Frontal cortex (tissue), 4 donors: ENCODE measurements around the gene IZUMO4. TPM values are rescaled to one million over a fixed set of nuclear protein-coding genes. Genes with fewer than 3 reads are reported as not detected.

ENCODE experiments used
- DNase-seq, 2 donors: peaks; one replicate each; pipeline ENCODE4 v3.0.0; 2012; ENCODE audit warnings: low spot score in 2 of 2
- FAIRE-seq: peaks from 2 replicates; lab custom pipeline; 2012; peaks lifted over from hg19 to GRCh38; lab: Jason Lieb, UNC
- total RNA-seq: library from RNA; depleted of rRNA; stranded (reverse); fragments of >200 nt; gene quantifications from one replicate; pipeline ENCODE4 v1.2.3, GENCODE V29; 2014
- donor health status: control.
- donor health status: control.
- donor health status: control.

Gene IZUMO4, protein sequence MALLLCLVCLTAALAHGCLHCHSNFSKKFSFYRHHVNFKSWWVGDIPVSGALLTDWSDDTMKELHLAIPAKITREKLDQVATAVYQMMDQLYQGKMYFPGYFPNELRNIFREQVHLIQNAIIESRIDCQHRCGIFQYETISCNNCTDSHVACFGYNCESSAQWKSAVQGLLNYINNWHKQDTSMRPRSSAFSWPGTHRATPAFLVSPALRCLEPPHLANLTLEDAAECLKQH
- total RNA-seq: 2.9 TPM

DNA sequence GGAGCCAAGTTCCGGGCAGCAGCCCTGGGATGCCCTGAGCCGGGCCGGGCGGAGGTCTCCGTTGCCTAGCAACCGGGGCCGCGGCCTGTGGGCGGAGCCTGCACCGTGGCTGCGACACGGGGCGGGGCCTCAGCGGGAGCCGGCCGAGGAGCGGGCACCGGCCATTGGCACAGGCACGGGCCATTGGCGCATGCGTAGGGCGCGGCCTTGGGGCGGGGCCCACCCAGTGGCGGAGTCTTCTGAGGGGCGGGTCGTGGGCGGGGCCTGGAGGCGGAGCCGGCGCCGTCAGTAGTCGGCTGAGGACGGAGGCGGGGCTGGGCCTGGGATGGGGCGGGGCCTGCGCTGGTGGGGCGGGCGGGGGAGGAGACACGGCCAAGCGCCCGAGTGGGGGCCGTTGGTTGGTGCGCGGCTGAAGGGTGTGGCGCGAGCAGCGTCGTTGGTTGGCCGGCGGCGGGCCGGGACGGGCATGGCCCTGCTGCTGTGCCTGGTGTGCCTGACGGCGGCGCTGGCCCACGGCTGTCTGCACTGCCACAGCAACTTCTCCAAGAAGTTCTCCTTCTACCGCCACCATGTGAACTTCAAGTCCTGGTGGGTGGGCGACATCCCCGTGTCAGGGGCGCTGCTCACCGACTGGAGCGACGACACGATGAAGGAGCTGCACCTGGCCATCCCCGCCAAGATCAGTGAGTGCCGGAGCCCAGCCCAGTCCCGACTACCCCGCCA, at the start of gene IZUMO4:
IZUMO4 (plus strand) TSS at position 436 of the 723 bp plus-strand sequence; CDS start at position 467, 31 bp downstream.
- FAIRE-seq: no peak
- DNase-seq: peak; percentile 99

DNA sequence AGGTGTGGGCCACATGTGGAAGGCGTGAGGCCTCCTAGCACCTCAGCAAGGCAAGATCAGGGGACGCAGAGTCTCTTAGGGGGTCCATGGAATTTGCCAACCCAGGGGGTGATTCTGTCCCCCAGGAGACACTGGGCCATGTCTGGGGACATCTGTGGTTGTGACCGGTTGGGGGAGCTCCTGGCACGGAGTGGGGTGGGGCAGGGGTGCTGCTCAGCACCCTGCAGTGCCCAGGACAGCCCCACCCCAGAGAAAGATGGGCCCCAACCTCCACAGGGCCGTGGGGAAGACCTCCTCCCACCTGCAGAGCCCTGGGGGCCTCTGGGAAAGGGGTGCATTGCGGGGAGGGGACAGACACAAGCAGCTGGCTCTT, 49.7 kb upstream of the IZUMO4 start:
- FAIRE-seq: no peak
- DNase-seq: no peak

DNA sequence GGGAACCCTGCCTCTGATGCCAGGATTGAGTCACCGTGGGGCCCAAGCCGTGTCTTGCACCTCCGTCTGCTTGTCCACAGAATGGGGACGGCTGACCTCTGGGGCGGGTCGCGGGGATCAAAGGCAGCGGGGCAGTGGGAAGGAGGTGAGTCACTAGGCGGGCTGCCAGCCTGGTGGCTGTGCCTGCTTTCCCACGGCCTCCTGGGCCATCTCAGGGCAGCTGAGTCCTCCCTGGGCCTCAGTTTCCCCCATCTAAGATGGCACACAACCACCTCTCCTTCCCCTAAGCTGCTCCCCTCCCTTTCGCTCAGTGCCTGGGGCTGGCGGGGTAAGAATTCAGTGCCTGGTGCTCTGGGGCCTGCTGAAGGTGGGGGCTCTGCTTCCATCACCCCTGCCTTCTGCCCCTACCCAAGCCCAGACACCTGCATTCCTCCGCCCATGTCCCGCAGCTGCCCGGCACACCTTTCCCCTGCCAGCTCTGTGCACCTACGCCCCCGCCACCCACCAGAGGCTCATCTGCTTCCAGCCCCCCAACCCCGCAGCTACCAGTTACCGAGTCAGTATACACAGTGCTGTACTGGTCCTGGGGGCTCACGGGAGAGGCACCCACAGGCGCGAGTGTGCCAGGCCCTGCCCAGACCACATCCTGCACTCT, 49.1 kb upstream of the IZUMO4 start:
- FAIRE-seq (no peak), DNase-seq (no peak)

DNA sequence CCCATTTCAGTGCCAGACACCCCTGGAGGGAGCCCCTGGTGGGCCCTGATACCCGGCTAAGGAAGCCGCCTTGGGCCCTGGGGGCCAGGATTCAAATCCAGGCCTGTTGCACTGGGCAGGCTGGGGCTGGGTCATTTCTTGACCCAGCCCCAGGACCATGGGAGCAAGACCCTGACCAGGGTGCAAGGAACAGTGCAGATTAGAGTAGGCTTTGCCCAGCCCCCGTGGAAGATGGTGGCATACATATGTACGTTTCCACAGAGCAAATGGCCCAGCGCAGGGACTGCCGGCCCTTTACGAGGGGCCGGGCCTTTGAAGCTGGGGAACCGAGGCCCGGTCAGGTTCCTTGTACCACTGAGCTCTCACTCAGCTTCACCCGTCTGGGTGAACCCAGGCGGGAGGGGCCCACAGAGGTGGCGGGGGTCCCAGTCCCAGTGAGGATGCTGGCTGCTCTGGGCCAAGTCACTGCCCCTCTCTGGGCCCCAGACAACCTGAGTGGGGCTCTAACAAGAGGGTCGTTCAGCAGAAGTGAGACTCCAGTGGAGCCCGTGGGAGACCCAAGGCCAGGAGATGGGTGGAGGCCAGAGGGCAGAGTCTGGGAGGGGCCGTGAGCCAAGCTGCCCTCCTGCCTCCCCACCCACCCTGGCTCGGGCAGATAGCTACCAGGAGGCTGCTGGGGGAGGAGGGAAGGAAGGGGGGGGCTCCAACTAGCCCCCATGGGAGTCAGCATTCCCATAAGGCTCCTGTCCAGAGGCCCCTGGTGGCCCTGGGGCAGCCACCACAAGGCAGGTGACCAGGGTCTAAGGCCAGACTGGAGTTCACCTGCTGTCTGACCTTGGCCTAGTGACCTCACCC, 48.4 kb upstream of the IZUMO4 start:
- no peak for DNase-seq
- FAIRE-seq: no peak

DNA sequence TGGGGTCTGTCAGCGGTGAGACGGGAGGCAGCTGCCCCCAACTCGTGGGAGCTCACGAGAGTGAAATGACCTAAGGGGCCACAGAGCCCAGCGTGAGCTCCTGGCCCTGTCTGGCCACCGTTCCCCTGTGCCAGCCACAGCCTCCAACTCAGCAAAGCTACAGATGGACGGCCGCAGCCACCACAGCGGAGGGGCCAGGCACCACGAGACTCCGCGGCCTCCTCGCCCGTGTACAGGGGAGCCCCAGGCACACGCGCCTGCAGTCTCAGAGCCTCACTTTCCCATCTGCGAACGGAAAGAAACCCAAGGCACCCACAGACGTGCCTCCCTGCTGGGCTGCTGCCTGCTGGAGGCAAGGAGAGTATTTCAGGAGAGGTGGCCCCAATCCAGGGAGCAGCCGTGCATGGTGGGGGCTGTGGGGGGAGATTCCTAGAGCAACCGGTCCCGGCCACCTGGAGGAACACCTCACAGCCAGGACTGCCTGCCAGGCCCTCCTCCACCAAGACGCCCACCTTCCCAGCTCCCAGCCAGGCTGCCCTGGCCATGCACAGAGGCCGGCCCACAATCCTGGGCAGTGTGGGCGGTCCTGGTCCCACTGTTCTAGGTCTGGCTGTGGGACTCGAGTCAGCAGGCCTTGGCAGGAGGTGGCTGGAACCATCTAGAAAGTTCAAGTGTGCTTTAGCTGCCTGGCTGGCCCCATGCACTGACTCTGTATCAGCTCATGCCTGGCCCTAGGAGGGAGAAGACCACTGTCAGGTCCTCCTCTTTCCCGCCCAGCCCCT, 47.6 kb upstream of the IZUMO4 start:
- DNase-seq: peak; percentile 62 to 72
- FAIRE-seq: no peak

DNA sequence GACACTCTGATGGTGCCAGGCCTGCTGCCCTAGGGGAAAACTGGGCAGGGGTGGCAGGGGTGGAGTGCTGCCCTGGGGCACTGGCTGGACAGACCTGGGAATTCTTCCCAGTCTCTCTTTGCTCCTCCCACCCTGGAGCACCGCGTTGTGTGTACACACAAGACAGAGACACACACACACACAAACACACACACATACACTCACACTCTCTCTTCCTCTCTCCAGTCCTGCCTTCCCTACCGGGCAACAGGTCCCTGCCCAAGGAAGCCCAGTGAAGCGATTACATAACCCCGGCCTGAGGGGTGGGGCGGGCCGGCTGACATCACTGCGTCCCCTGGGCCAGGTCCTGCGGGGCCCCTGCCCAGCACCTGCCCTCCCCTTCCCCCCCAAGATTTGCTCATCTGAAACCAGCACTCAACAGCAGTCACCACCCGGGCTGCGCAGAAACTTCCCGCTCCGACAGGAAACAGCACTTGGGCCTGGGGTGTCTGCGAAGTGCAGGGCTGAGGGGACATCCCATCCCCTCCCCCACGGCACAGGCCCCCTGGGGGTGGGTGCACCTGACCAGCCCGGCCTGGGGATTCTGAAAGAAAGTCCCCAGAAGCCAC, 46.9 kb upstream of the IZUMO4 start:
- DNase-seq (peak; percentile 79 to 82), FAIRE-seq (no peak)

DNA sequence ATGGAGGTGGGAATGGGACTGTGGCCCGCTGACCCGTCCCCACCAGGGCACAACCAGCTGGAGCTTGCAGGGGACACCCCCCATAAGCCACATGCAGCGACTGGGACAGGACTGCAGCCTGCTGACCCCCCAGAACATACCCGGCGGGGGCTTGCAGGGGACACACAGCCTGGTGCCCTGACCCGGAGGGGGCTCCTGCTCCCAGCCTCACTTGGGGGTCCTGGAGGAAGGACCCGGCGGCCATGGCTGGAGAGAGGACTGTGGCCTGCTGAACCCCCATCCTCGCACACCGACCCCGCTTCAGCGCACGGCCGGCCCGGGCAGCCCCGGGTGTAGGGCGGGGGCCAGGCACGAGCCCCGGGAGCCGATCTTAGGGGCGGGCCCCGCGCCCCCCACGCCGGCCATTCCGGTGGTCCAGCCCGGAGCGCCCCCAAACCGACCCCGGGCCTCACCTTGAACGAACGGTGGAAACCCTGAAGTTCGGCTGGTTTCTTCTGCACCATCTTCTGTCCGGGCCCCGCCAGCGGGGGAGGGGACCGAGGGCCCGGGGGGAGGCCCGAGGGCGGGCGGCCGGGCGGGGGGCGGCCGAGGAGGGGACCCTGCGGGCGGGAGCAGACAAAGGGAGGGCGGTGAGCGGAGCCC, 46.2 kb upstream of the IZUMO4 start:
- DNase-seq: no peak
- no peak for FAIRE-seq

DNA sequence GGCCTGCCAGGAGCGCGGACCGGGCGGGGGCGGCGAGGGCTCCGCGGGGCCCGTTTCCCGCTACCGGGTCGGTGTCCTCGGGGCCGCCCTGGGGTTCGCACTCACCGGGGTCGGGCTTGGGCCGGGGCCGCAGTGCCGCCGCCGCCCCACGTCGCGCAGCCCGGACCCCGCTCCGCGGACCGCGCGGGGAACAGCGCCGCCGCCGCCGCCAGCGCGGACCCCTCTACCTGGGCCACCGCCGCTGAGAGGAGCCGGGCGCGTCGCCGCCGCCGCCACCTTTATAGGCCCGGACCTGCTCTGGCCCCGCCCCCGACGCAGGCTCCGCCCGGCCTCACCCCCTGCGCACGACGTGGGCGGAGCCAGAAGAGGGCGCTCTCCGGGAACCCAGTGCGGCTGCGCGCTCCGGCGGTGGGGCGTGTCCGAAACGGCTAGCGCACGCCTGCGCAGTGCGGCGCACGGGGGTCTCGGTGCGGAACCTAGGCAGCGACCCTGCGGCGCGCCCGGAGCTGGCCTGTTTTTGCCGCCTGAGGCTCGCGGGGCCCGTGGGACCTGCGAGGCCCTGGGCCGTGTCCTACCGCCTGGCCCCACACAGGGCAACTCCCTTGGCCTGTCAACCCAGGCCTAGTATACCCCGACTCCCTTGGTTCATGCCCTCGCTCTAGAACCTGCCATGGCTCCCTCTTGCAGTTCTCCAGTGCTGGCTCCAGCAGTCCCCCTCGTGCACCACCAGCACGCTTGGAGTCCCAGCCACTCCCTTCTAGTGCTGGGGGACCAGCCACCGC, 45.5 kb upstream of the IZUMO4 start, which contains the start of gene MKNK2:
MKNK2 (minus strand) TSS at position 254 of the 782 bp plus-strand sequence. CDS start 393 bp downstream, outside the sequence.
- FAIRE-seq (no peak), DNase-seq (peak; percentile 99 to 100)

DNA sequence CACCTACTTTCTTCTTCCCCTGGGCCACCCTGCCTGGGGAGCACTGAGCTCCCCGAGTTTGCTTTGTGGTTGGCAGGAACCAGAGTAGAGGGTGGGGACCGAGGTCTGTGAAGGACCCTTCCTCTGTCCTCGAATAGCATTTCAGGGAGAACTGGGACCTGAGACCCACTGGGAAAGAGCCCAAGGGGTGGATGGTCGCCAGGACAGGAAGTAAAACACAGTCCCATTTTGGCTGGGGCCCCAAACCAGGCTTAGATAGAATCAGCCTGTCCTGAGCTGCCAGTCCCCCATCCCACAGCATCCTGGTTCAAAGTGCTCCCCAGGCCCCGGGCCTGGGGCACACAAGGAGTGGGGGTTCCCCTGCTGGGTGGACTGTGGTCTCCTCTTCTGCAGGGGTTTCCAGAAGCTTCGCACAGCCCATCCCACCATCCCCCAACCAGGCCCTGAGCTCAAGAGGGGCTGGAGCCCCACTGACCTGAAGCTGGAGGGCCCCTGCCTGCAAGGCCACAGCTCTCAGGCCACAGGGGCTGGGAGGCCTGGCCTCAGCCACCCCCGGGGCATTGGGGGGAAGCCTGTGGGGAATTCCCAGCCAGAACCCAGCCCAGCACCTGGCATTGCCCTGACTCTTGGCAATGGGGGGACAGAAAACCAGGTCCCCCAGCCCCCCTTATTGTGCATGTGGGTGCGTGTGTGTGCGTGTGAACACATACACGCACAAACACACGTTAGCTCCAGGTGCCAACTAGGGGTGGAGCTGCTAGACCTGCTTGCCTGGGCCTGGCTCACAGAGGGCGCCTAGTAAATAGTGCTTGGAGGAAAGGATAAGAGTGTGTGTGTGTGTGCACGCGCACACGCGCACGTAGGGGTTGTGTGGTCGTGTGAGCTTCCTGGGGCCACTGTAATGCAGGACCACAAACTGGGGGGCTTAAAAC, 44.7 kb upstream of the IZUMO4 start:
- DNase-seq (no peak), FAIRE-seq (no peak)

DNA sequence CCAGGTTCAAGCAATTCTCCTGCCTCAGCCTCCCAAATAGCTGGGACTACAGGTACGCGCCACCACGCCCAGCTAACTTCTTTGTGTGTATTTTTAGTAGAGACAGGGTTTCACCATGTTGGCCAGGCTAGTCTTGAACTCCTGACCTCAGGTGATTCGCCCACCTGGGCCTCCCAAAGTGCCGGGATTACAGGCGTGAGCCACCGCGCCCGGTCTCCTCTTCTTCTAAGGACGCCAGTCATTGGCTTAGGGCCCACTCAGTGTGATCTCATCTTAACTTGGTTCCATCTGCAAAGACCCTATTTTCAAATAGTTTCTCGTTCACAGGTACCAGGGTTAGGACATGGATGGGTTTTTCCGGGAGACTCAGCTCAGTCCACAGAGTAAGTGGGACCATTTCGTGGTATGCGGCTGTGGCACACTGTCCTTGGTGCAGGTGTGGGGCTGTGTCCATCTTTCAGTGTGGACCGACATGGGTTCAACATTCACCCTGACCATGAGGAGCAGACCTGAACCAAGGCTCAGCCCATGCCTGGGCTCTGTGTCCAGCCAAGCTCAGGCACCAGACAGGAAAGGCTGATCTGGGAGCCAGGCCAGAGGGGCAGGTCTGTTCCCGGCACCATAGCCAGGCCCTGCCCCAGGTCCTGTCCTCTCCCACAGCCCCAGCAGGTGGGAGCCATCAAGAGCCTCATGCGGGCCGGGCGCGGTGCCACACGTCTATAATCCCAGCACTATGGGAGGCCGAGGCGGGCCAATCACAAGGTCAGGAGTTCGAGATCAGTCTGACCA, 42.9 kb upstream of the IZUMO4 start:
- FAIRE-seq: no peak

DNA sequence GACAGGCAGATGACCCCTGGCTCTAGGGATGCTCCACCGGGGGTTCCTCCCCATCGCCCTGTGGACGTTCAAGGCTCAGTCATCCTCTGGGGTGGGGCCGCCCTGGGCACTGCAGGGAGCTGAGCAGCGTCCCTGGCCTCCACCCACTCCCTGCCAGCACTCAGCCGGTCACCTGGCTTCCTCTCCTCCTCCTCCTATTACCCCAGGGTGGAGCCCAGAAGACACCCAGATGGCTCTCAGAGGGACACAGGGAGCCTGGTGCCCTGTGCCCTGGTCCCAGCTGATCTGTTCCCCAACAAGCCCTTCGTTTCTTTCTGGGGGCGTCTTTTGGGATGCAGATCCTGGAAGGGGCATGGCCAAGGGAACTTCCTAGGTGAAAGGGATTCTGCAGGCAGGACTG, 42.0 kb upstream of the IZUMO4 start:
- FAIRE-seq (no peak), DNase-seq (no peak)

More for the DNA sequence above, 42.9 kb upstream of the IZUMO4 start:
- DNase-seq: no peak

DNA sequence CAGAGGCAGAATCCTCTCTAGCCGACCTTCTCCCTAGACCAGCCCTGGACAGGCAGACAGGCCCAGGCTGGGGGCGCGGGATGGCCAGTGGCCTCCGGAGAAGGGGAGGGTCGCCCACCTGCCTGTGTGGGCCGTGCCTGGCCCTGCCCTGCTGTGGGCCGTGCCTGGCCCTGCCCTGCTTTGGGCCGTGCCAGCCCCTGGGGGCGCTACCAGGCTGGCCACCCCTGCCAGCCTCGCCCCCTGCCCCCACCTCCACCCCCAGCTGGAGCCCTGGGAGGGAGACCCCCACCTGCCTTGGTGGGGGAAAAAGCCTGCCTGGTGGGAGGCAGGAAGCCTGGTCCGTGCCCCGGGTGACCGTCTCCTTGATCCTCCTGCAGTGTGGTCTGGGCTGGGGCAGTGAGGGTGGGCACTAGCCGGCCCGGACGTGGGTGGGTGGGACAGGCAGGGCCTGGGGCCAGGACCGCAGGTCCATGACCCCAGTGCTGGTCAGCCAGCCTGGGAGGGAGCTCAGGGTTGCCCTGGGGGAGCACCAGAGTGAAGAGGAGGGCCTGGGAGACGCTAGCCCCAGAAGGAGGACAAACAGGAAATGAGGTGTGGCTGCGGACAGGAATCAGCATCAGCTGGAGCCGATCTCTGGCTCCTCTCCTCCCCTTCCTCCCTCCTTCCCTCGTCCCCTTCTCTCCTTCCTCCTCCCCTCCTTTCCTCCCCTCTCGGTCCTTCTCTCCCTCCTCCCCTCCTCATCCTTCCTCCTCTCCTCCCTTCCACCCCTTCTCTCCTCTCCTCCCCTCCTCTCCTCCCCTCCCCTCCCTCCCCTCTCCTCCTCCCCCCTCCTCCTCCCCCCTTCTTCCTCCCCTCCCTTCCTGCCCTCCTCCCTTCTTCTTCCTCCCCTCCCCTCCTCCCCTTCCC, 40.5 kb upstream of the IZUMO4 start:
- DNase-seq: no peak
- FAIRE-seq: no peak

DNA sequence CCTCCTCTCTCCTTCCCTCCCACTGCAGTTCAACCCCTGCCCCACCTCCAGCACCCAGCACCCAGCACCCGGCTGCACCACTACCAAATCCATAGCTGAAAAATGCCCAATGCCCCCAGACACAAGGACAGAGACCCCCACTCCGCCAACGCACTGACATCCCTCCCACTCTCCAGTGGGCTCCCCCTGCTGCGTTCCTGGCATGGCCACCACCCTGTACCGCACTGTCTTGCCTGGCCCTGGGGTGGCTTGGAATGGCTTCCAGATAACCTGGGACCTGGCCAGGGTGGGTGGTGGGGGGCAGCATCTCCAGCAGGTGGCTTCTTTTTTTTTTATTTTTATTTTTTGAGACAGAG, 39.9 kb upstream of the IZUMO4 start:
- FAIRE-seq: no peak

DNA sequence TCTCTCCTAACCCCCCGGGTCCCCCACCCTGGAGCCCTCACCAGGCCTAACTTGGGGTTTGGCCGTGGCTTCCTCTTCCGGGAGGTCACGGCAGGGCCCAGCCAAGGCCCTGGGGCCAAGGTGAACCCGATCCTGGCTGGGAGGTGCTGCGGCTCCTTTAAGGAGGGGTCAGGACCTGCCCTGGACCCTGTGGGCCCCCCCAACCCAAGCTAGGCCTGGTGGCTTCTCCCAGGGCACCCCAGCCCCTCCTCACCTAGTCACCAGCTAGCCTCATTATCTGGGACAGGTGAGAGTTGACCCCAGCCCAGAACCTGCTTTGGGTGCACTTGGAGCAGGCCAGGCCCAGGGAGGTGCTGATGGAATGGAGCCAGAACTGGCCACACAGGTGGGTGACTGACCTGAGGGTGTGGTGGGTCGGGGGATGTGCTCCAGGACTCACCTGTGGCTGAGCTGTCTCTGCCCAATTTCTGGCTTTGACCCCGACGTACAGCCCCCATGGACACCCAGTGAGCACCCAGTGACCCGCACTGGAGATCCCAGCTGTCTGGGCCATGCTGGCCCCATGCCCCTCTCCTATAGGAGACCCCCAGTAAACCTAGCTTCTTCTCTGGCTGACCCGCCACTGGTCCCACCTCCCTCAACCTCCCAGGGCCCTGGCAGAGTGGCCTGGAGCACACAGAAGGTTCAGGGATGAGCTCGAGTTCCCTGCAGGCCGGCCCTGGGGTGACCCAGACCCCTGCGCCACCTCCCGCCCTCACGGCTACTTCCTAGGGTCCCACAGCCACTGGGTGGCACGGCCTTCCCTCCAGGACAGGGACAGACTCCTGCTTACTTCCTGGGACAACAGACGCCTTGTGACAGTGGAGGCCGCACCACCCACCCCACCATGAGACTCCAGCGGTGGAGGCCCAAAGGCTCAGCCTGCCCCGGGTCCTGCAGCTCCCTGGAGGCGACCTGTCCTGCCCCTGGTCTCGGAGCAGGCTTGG, 38.9 kb upstream of the IZUMO4 start:
- no peak for DNase-seq
- no peak for FAIRE-seq

More for the DNA sequence above, 39.9 kb upstream of the IZUMO4 start:
- no peak for DNase-seq
